ENCODE results near the gene CDKL1. TPM values are rescaled to one million over a fixed set of nuclear protein-coding genes. Genes with fewer than 3 reads are reported as not detected.
A peak's percentile ranks its signal among the peaks of the same experiment; 100 is the strongest.

Gene CDKL1
- total RNA-seq, 1 experiment from 2014 or later, result 2.4 TPM

DNA sequence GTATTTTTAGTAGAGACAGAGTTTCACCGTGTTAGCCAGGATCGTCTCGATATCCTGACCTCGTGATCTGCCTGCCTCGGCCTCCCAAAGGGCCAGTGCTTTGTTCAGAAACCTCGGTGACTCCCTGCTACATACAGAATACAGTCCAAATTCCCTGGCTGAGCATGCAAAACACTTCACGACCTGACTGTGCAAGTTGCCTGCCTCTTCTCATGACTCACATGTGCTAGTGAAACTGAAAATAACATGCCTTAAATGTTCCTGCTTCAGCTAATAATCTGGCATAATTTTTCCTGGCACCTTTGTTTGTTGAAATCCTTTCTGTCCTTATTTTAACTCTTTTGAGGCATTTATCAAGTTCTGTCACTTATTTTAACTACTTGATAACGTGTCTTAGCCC lies 76.4 kb downstream of the CDKL1 start:
- DNase-seq, result no peak
- no TSS peak for BruUV-seq (replicated peaks)
- POLR2A ChIA-PET (ENCODE audit: unreplicated experiment), result no interaction called here
- Histone ChIP-seq H3K27ac (no peak overlapping the region), H3K9me3 (ENCODE audit: insufficient read depth, low read depth) (no peaks in the 10 kb centered on the region), H3K4me1 (replicated peaks; ENCODE audit: insufficient read depth) (peaks cover 31% of the 10 kb centered on the region), H3K9me2 (ENCODE audit: insufficient read depth) (no peaks in the 10 kb centered on the region), H3K27me3 (ENCODE audit: insufficient read depth, low read depth) (no peaks in the 10 kb centered on the region), H2AFZ (no peak overlapping the region), H3K4me2 (no peak overlapping the region), H3K36me3 (ENCODE audit: low read depth) (peaks cover 18% of the 10 kb centered on the region), H4K20me1 (ENCODE audit: insufficient read depth) (peaks cover 7% of the 10 kb centered on the region; the same call in 1 of the 2 replicates), H3F3A (ENCODE audit: insufficient read depth, low read depth) (peaks cover 18% of the 10 kb centered on the region; the same call in 1 of the 2 replicates), H3K4me3 (no peak overlapping the region), H3K79me2 (ENCODE audit: low read depth) (peaks cover 12% of the 10 kb centered on the region)
- TF ChIP-seq EZH2 (IDR thresholded peaks at IDR 0.05; ENCODE audit: low read depth), result no peak
- TF ChIP-seq, protein P1, sequence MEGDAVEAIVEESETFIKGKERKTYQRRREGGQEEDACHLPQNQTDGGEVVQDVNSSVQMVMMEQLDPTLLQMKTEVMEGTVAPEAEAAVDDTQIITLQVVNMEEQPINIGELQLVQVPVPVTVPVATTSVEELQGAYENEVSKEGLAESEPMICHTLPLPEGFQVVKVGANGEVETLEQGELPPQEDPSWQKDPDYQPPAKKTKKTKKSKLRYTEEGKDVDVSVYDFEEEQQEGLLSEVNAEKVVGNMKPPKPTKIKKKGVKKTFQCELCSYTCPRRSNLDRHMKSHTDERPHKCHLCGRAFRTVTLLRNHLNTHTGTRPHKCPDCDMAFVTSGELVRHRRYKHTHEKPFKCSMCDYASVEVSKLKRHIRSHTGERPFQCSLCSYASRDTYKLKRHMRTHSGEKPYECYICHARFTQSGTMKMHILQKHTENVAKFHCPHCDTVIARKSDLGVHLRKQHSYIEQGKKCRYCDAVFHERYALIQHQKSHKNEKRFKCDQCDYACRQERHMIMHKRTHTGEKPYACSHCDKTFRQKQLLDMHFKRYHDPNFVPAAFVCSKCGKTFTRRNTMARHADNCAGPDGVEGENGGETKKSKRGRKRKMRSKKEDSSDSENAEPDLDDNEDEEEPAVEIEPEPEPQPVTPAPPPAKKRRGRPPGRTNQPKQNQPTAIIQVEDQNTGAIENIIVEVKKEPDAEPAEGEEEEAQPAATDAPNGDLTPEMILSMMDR (conservative IDR thresholded peaks at IDR 0.05), result no peak
- intact Hi-C loops (cut with micrococcal nuclease; ENCODE audit: unreplicated experiment), result loop anchor here (2.0 to 10.0 kb wide), 3 partner anchors 105 to 459 kb away; no protein-coding TSS in a partner anchor
- CTCF ChIA-PET, result interaction anchor here (1.0 to 1.2 kb wide), 2 partner anchors 9 to 453 kb away, joined by 5 to 6 read pairs; no protein-coding TSS in a partner anchor

DNA sequence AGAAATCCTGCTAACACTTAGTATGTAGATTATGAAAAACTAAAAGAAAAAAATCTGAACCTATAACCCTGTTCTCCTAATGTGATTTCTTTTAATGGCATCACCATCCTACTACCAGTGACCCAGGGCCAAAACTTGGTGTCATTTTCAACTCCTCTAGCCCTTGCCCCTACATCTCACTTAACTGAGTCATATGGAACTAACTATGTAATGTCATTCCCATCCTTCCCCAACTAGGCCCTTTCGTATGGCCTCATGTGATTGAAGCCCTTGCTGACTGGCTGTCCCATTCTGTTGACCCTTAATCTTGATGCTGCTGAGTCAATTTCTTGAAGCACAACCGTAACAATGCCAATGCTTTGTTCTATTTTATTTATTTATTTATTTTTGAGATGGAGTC lies 77.0 kb downstream of the CDKL1 start:
- Histone ChIP-seq H3K4me1 (replicated peaks; ENCODE audit: insufficient read depth) (peaks cover 31% of the 10 kb centered on the region), H3K9me3 (ENCODE audit: insufficient read depth, low read depth) (no peaks in the 10 kb centered on the region), H3K9me2 (ENCODE audit: insufficient read depth) (no peaks in the 10 kb centered on the region), H3K27ac (0 out of 2 replicates have a peak overlapping the region, but pooled peaks have one; percentile 11), H3K4me3 (no peak overlapping the region), H4K20me1 (ENCODE audit: insufficient read depth) (peaks cover 7% of the 10 kb centered on the region; the same call in 1 of the 2 replicates), H3K27me3 (ENCODE audit: insufficient read depth, low read depth) (no peaks in the 10 kb centered on the region), H3K36me3 (ENCODE audit: low read depth) (peaks cover 15% of the 10 kb centered on the region), H3K4me2 (no peak overlapping the region), H3F3A (ENCODE audit: insufficient read depth, low read depth) (peaks cover 18% of the 10 kb centered on the region; the same call in 1 of the 2 replicates), H2AFZ (no peak overlapping the region), H3K79me2 (ENCODE audit: low read depth) (peaks cover 12% of the 10 kb centered on the region)
- intact Hi-C loops (cut with micrococcal nuclease; ENCODE audit: unreplicated experiment), result loop anchor here (2.0 to 10.0 kb wide), 3 partner anchors 105 to 459 kb away; no protein-coding TSS in a partner anchor
- POLR2A ChIA-PET (ENCODE audit: unreplicated experiment), result no interaction called here
- TF ChIP-seq EZH2 (IDR thresholded peaks at IDR 0.05; ENCODE audit: low read depth), result no peak
- TF ChIP-seq, protein P1 (conservative IDR thresholded peaks at IDR 0.05), result no peak
- CTCF ChIA-PET, result interaction anchor here (1.8 kb wide), 1 partner anchor 454 kb away, joined by 3 read pairs; no protein-coding TSS in a partner anchor
- BruUV-seq (replicated peaks), result no TSS peak
- no peak for DNase-seq

- 0 out of 2 replicates have a peak overlapping the region, but pooled peaks have one; percentile 11 for H3K27ac ChIP-seq
- CTCF ChIA-PET, result interaction anchor here (0.6 to 1.8 kb wide), 2 partner anchors 454 to 541 kb away, joined by 3 read pairs; no protein-coding TSS in a partner anchor
- DNase-seq, result no peak
These were observed 77.4 kb downstream of the CDKL1 start for GRCh38 chr14:50319293-50319692.

More at GRCh38 chr14:50319293-50319692, 77.4 kb downstream of the CDKL1 start:
- intact Hi-C loops (cut with micrococcal nuclease; ENCODE audit: unreplicated experiment), result no loop called here
- Histone ChIP-seq H2AFZ (no peak overlapping the region), H3K4me3 (no peak overlapping the region), H3F3A (ENCODE audit: insufficient read depth, low read depth) (peaks cover 18% of the 10 kb centered on the region; the same call in 1 of the 2 replicates), H4K20me1 (ENCODE audit: insufficient read depth) (peaks cover 7% of the 10 kb centered on the region; the same call in 1 of the 2 replicates), H3K9me2 (ENCODE audit: insufficient read depth) (no peaks in the 10 kb centered on the region), H3K79me2 (ENCODE audit: low read depth) (peaks cover 14% of the 10 kb centered on the region), H3K27me3 (ENCODE audit: insufficient read depth, low read depth) (no peaks in the 10 kb centered on the region), H3K9me3 (ENCODE audit: insufficient read depth, low read depth) (no peaks in the 10 kb centered on the region), H3K4me1 (replicated peaks; ENCODE audit: insufficient read depth) (peaks cover 31% of the 10 kb centered on the region), H3K36me3 (ENCODE audit: low read depth) (peaks cover 10% of the 10 kb centered on the region), H3K4me2 (no peak overlapping the region)
- TF ChIP-seq EZH2 (IDR thresholded peaks at IDR 0.05; ENCODE audit: low read depth), result no peak
- TF ChIP-seq, protein P1 (conservative IDR thresholded peaks at IDR 0.05), result no peak
- POLR2A ChIA-PET (ENCODE audit: unreplicated experiment), result no interaction called here
- no TSS peak for BruUV-seq (replicated peaks)
